CD4-positive, alpha-beta T cell (primary cell): ENCODE results near the gene PSENEN. TPM values are rescaled to one million over a fixed set of nuclear protein-coding genes. Genes with fewer than 3 reads are reported as not detected.
"Not testable (repeated sequence)": the region's sequence is repeated elsewhere in the genome, so short reads cannot be mapped to it uniquely, and the experiment has no call there.

ENCODE experiments used
- ATAC-seq: fragments of 200-7000 bp; cut with Tn5 transposase; one replicate; pipeline ENCODE4 v1.10.0; 2022; ENCODE audit warnings: mild to moderate bottlenecking; ENCODE audit not compliant: poor library complexity
- CTCF ChIA-PET: fragments of 350-600 bp; sonication (Branson Sonifier 250); formaldehyde crosslinking; loops from one replicate; lab custom pipeline; 2021; ENCODE audit warnings: antibody characterized with exemption, inconsistent platforms; lab: Charles Lee
- POLR2A ChIA-PET: fragments of 350-600 bp; sonication (Branson Sonifier 250); formaldehyde crosslinking; loops from one replicate; lab custom pipeline; 2021; ENCODE audit warnings: antibody characterized with exemption, inconsistent platforms; lab: Charles Lee
- DNase-seq, 14 experiments: peaks; one replicate each; pipeline ENCODE4 v3.0.0-alpha.2; 2013 to 2020; ENCODE audit warnings: mixed read lengths in 2 of 14
- H3K27ac ChIP-seq, 2 donors: one replicate each; pipeline versions ENCODE4 v1.5.1 to v1.7.0; 2013; ENCODE audit warnings: low read length in 2 of 2, low read depth in 1 of 2, mild to moderate bottlenecking in 1 of 2
- H3K27me3 ChIP-seq, 2 experiments: 1 replicate in 1 of 2; 2 replicates in 1 of 2; pipeline versions ENCODE4 v1.6.1 to v1.7.0; 2013; ENCODE audit warnings: low read length in 2 of 2, control low read depth in 1 of 2, mild to moderate bottlenecking in 1 of 2, moderate library complexity in 1 of 2; ENCODE audit not compliant: insufficient read depth in 2 of 2, control insufficient read depth in 1 of 2
- H3K36me3 ChIP-seq: one replicate; pipeline ENCODE4 v1.6.1; 2013; ENCODE audit warnings: low read length, control low read depth; ENCODE audit not compliant: insufficient read depth
- H3K4me1 ChIP-seq: one replicate; pipeline ENCODE4 v1.6.1; 2013; ENCODE audit warnings: low read length, control low read depth; ENCODE audit not compliant: insufficient read depth
- H3K4me3 ChIP-seq: one replicate; pipeline ENCODE4 v1.5.1; 2013; ENCODE audit warnings: mild to moderate bottlenecking, low read length, moderate library complexity
- H3K9me3 ChIP-seq, 2 experiments: 1 replicate in 1 of 2; 2 replicates in 1 of 2; pipeline versions ENCODE4 v1.6.1 to v1.7.0; 2013; ENCODE audit warnings: low read length in 2 of 2, mild to moderate bottlenecking in 2 of 2, control low read depth in 1 of 2, moderate library complexity in 1 of 2; ENCODE audit not compliant: control insufficient read depth in 1 of 2, insufficient read depth in 1 of 2
- H3K27ac Mint-ChIP-seq: one replicate; pipeline ENCODE4 v1.8.0; 2020; ENCODE audit warnings: mixed read lengths
- H3K27me3 Mint-ChIP-seq: one replicate; pipeline ENCODE4 v1.8.0; 2021; ENCODE audit warnings: mixed read lengths
- H3K36me3 Mint-ChIP-seq: one replicate; pipeline ENCODE4 v1.8.0; 2021; ENCODE audit warnings: low read depth, mixed read lengths
- H3K4me1 Mint-ChIP-seq: one replicate; pipeline ENCODE4 v1.8.0; 2021; ENCODE audit warnings: low read depth, mixed read lengths
- H3K4me3 Mint-ChIP-seq: one replicate; pipeline ENCODE4 v1.8.0; 2020; ENCODE audit warnings: mild to moderate bottlenecking, mixed read lengths
- H3K9me3 Mint-ChIP-seq: one replicate; pipeline ENCODE4 v1.8.0; 2020; ENCODE audit warnings: mixed read lengths
- intact Hi-C, 2 experiments: fragments of 100-400 bp; cut with DNase I in 1 of 2; cut with micrococcal nuclease in 1 of 2; formaldehyde crosslinking; loops; one replicate each; pipeline versions ENCODE4 v1.15.1 to v1.9.0; 2023 to 2025; cut with DNase I, micrococcal nuclease
- total RNA-seq, 174 experiments: library from RNA in 2 of 174; stranded (reverse) in 2 of 174; gene quantifications; one replicate each; pipeline ENCODE4 v1.2.3 and lab custom pipeline; 2021 to 2026
- TF ChIP-seq, protein P1 (sequence below): fragments of 200-600 bp; IDR thresholded peaks from one replicate; pipeline ENCODE4 v1.8.0; 2022; ENCODE audit warnings: antibody characterized with exemption, mild to moderate bottlenecking

Gene PSENEN
- total RNA-seq, 2 experiments from 2014 or later = 7.3 to 9.4 TPM

DNA sequence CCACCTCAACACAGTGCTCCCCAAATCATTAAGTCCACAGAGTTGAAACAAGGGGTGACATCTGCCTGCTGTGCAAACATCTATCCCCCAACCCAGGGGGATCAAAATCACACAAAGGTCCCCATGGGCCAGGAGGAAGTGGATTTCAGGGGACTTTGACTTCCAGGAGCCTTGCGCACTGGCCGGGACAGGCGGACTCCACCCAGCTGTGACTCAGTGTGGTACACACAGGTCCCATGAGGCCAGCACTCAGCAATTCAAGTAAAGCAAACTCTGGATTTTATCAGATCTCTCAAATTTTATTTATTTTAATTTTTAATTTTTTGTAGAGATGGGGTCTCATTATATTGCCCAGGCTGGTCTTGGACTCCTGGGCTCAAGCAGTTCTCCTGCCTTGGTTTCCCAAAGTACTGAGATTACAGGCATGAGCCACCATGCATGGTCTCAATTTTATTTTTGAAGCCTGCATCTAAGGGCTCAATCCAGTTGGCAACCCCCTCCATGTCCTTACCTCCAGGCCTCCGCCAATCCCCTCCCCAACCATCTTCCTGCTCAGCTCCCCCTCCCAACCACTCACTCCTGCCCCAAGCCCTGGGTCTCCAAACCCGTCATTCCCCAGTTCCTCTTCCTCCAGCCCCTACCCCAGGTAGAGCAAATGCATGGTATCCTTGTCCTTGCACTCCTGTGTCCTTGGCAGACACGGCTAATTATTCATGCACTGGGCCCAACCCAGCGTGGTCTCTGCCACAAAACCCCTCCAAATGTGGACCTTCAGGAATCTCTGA lies 48.1 kb downstream of the PSENEN start:
- H3K4me1 Mint-ChIP-seq = no peaks in the 10 kb centered on the region
- Histone ChIP-seq H3K27me3 (peaks cover 9 to 12% of the 10 kb centered on the region in 2 experiments), H3K4me1 (peaks cover 8% of the 10 kb centered on the region), H3K9me3 (peaks cover 0 to 8% of the 10 kb centered on the region in 2 experiments), H3K27ac (no peak overlapping the region), H3K4me3 (no peak overlapping the region), H3K36me3 (no peaks in the 10 kb centered on the region)
- H3K36me3 Mint-ChIP-seq = no peaks in the 10 kb centered on the region
- no peak overlapping the region for H3K27ac Mint-ChIP-seq
- no peak overlapping the region for H3K4me3 Mint-ChIP-seq
- ChIA-PET CTCF (no interaction called here), POLR2A (no interaction called here)
- ATAC-seq = no peak
- no peak for DNase-seq
- TF ChIP-seq, protein P1, sequence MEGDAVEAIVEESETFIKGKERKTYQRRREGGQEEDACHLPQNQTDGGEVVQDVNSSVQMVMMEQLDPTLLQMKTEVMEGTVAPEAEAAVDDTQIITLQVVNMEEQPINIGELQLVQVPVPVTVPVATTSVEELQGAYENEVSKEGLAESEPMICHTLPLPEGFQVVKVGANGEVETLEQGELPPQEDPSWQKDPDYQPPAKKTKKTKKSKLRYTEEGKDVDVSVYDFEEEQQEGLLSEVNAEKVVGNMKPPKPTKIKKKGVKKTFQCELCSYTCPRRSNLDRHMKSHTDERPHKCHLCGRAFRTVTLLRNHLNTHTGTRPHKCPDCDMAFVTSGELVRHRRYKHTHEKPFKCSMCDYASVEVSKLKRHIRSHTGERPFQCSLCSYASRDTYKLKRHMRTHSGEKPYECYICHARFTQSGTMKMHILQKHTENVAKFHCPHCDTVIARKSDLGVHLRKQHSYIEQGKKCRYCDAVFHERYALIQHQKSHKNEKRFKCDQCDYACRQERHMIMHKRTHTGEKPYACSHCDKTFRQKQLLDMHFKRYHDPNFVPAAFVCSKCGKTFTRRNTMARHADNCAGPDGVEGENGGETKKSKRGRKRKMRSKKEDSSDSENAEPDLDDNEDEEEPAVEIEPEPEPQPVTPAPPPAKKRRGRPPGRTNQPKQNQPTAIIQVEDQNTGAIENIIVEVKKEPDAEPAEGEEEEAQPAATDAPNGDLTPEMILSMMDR = no peak
- H3K9me3 Mint-ChIP-seq = no peaks in the 10 kb centered on the region
- peaks cover 31% of the 10 kb centered on the region for H3K27me3 Mint-ChIP-seq
- intact Hi-C loops = no loop called here

DNA sequence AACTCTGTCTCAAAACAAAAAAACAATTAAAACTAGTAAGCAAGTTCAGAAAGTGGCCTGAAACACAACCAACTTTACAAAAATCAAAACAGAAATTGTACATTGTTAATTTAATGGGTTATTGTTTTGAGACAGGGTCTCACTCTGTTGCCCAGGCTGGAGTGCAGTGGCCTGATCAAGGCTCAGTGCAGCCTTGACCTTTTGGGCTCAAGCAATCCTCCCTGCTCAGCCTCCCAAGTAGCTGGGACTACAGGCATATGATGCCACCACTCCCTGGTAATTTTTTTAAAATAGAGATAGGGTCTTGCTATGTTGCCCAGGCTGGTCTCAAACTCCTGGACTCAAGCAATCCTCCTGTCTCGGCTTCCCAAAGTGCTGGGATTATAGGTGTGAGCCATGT lies 50.1 kb downstream of the PSENEN start:
- H3K27ac Mint-ChIP-seq, H3K4me1 ChIP-seq, H3K36me3 Mint-ChIP-seq, H3K4me3 Mint-ChIP-seq, DNase-seq, H3K27ac ChIP-seq, H3K4me1 Mint-ChIP-seq, H3K4me3 ChIP-seq, CTCF ChIA-PET, intact Hi-C loops, ATAC-seq, POLR2A ChIA-PET, H3K9me3 ChIP-seq, H3K9me3 Mint-ChIP-seq, H3K36me3 ChIP-seq: not testable (repeated sequence)
- H3K27me3 Mint-ChIP-seq = peaks cover 39% of the 10 kb centered on the region
- peaks cover 9 to 12% of the 10 kb centered on the region in 2 experiments for H3K27me3 ChIP-seq

Other genes starting within 250 kb of the PSENEN start
- not detected for gene DMKN, start 232.0 kb upstream of the PSENEN start, total RNA-seq
- not detected for gene SBSN, start 217.3 kb upstream of the PSENEN start, total RNA-seq
- gene GAPDHS, start 212.2 kb upstream of the PSENEN start, total RNA-seq = not detected
- gene TMEM147, start 200.0 kb upstream of the PSENEN start, total RNA-seq = 10 to 100 TPM; 20.3 to 22.0 TPM
- gene ATP4A, start 182.0 kb upstream of the PSENEN start, total RNA-seq = not detected
- not detected for gene PMIS2, start 159.5 kb upstream of the PSENEN start, total RNA-seq
- gene HAUS5, start 132.9 kb upstream of the PSENEN start, total RNA-seq = 10 to 100 TPM; 28.4 to 29.9 TPM
- 10 to 100 TPM; 45.7 to 48.8 TPM for gene RBM42, start 116.6 kb upstream of the PSENEN start, total RNA-seq
- under 1 TPM; 0.58 to 0.59 TPM for gene ETV2, start 103.9 kb upstream of the PSENEN start, total RNA-seq
- 100 to 1,000 TPM; 136 to 144 TPM for gene COX6B1, start 97.3 kb upstream of the PSENEN start, total RNA-seq
- gene UPK1A, start 79.1 kb upstream of the PSENEN start, total RNA-seq = under 1 TPM; 0.36 to 0.47 TPM
- gene ZBTB32, start 41.1 kb upstream of the PSENEN start, total RNA-seq = 1 to 10 TPM; 2.2 to 3.3 TPM
- gene KMT2B, start 27.6 kb upstream of the PSENEN start, total RNA-seq = 10 to 100 TPM; 59.4 to 59.7 TPM
- gene IGFLR1, start 3.2 kb upstream of the PSENEN start, total RNA-seq = 10 to 100 TPM; 40.3 to 43.1 TPM
- 10 to 100 TPM; 74.6 to 85.8 TPM for gene U2AF1L4, start 233 bp upstream of the PSENEN start, total RNA-seq
- gene LIN37, start 2.9 kb downstream of the PSENEN start, total RNA-seq = 1 to 10 TPM; 4.8 to 6.0 TPM
- not detected for gene HSPB6, start 11.4 kb downstream of the PSENEN start, total RNA-seq
- gene PROSER3, start 12.5 kb downstream of the PSENEN start, total RNA-seq = 10 to 100 TPM; 19.4 to 22.6 TPM
- 10 to 100 TPM; 16.4 to 19.5 TPM for gene ARHGAP33, start 29.9 kb downstream of the PSENEN start, total RNA-seq
- gene PRODH2, start 67.2 kb downstream of the PSENEN start, total RNA-seq = not detected
- gene NPHS1, start 106.9 kb downstream of the PSENEN start, total RNA-seq = not detected
- under 1 TPM in 1 of 2 experiments, not detected in 1; 0.14 TPM for gene KIRREL2, start 111.3 kb downstream of the PSENEN start, total RNA-seq
- not detected for gene APLP1, start 122.9 kb downstream of the PSENEN start, total RNA-seq
- gene NFKBID, start 154.9 kb downstream of the PSENEN start, total RNA-seq = 10 to 100 TPM; 26.5 to 30.1 TPM
- 10 to 100 TPM; 72.4 to 78.6 TPM for gene HCST, start 156.9 kb downstream of the PSENEN start, total RNA-seq
- 1 to 10 TPM; 6.0 to 7.6 TPM for gene TYROBP, start 162.6 kb downstream of the PSENEN start, total RNA-seq
- gene LRFN3, start 190.7 kb downstream of the PSENEN start, total RNA-seq = 1 to 10 TPM; 4.2 to 4.5 TPM
- 1 to 10 TPM; 4.3 to 5.4 TPM for gene SDHAF1, start 249.5 kb downstream of the PSENEN start, total RNA-seq